SU-DHL-6 (cell line): ENCODE data around the gene ASAP2.

Experiments
- H2AFZ ChIP-seq: fragments of 200-600 bp; sonication (generic); 2 replicates; pipeline ENCODE4 v1.6.1; 2014; ENCODE audit warnings: low read depth, mild to moderate bottlenecking, moderate library complexity, mixed read lengths, antibody characterized with exemption, low read length; ENCODE audit not compliant: severe bottlenecking
- H3F3A ChIP-seq: fragments of 200-600 bp; shearing (Covaris generic); 2 replicates; pipeline ENCODE4 v1.6.0; 2016; ENCODE audit warnings: antibody characterized with exemption, mild to moderate bottlenecking; ENCODE audit not compliant: insufficient read depth
- H3K27ac ChIP-seq: fragments of 200-600 bp; sonication (generic); 2 replicates; pipeline ENCODE4 v1.5.1; 2016; ENCODE audit warnings: low read depth, mild to moderate bottlenecking, low read length, moderate library complexity, mixed read lengths
- H3K27me3 ChIP-seq: fragments of 200-600 bp; sonication (generic), shearing (Covaris generic); 2 replicates; pipeline ENCODE4 v1.6.0; 2014; ENCODE audit warnings: mild to moderate bottlenecking, low read length
- H3K36me3 ChIP-seq: fragments of 200-600 bp; sonication (generic); 2 replicates; pipeline ENCODE4 v1.6.1; 2014; ENCODE audit warnings: mild to moderate bottlenecking, low read length, mixed read lengths
- H3K4me2 ChIP-seq: fragments of 300-600, 200-600 bp; shearing (Covaris generic), sonication (generic); 2 replicates; pipeline ENCODE4 v1.6.0; 2014; ENCODE audit warnings: low read length, low read depth, mild to moderate bottlenecking; ENCODE audit not compliant: poor library complexity, severe bottlenecking
- H3K4me3 ChIP-seq: fragments of 200-600 bp; sonication (generic); 2 replicates; pipeline ENCODE4 v1.5.1; 2014; ENCODE audit warnings: antibody characterized with exemption, low read length, mild to moderate bottlenecking, mixed read lengths; ENCODE audit not compliant: insufficient read depth, poor library complexity, severe bottlenecking
- H3K79me2 ChIP-seq: fragments of 200-600 bp; sonication (generic); 2 replicates; pipeline ENCODE4 v1.6.1; 2014; ENCODE audit warnings: mild to moderate bottlenecking, low read length, moderate library complexity; ENCODE audit not compliant: insufficient read depth
- H3K9ac ChIP-seq: fragments of 200-600 bp; sonication (generic); 2 replicates; pipeline ENCODE4 v1.7.0; 2014; ENCODE audit warnings: mild to moderate bottlenecking, low read length
- H3K9me2 ChIP-seq: fragments of 200-600 bp; sonication (generic); replicated peaks from 2 replicates; pipeline ENCODE4 v1.6.1; 2014; ENCODE audit warnings: low read length; ENCODE audit not compliant: insufficient read depth
- H3K9me3 ChIP-seq: fragments of 200-600 bp; sonication (generic); 2 replicates; pipeline ENCODE4 v1.6.1; 2014; ENCODE audit warnings: low read length, mixed read lengths; ENCODE audit not compliant: insufficient read depth
- H4K20me1 ChIP-seq: fragments of 200-600 bp; sonication (generic); 2 replicates; pipeline ENCODE4 v1.6.1; 2014; ENCODE audit warnings: low read depth, mild to moderate bottlenecking, antibody characterized with exemption, low read length, moderate library complexity, mixed read lengths
- CTCF ChIP-seq: fragments of 200-600 bp; sonication (generic); IDR thresholded peaks from one replicate; pipeline ENCODE4 v1.5.1; 2017; ENCODE audit warnings: antibody characterized with exemption, mild to moderate bottlenecking, low read length, moderate library complexity; ENCODE audit not compliant: insufficient read depth, poor library complexity, severe bottlenecking
- EZH2phosphoT487 ChIP-seq: fragments of 200-600 bp; sonication (generic), shearing (Covaris generic); conservative IDR thresholded peaks from 2 replicates; pipeline ENCODE4 v1.6.1; 2018; ENCODE audit warnings: mild to moderate bottlenecking, antibody characterized with exemption, low read length, moderate library complexity, mixed read lengths

ASAP2 gene

GRCh38 chr2:9162841-9163240 lies 43.8 kb upstream of the ASAP2 start:
- H3K4me2 ChIP-seq: no peak overlapping the region
- no peaks in the 10 kb centered on the region for H3K27me3 ChIP-seq
- no peaks in the 10 kb centered on the region for H3F3A ChIP-seq
- no peak overlapping the region for H2AFZ ChIP-seq
- H3K9ac ChIP-seq: no peak overlapping the region
- no peaks in the 10 kb centered on the region for H3K36me3 ChIP-seq
- TF ChIP-seq EZH2phosphoT487 (no peak), CTCF (no peak)
- H3K4me3 ChIP-seq: no peak overlapping the region
- H4K20me1 ChIP-seq: no peaks in the 10 kb centered on the region
- H3K79me2 ChIP-seq: no peaks in the 10 kb centered on the region
- no peaks in the 10 kb centered on the region for H3K9me3 ChIP-seq
- H3K9me2 ChIP-seq: no peaks in the 10 kb centered on the region
- no peak overlapping the region for H3K27ac ChIP-seq

GRCh38 chr2:9163306-9164111 lies 43.1 kb upstream of the ASAP2 start:
- Histone ChIP-seq H3K27me3 (no peaks in the 10 kb centered on the region), H4K20me1 (no peaks in the 10 kb centered on the region), H3K4me3 (no peak overlapping the region), H3K36me3 (no peaks in the 10 kb centered on the region), H2AFZ (no peak overlapping the region), H3K9me2 (no peaks in the 10 kb centered on the region), H3F3A (no peaks in the 10 kb centered on the region), H3K27ac (no peak overlapping the region), H3K4me2 (no peak overlapping the region), H3K9me3 (no peaks in the 10 kb centered on the region), H3K9ac (no peak overlapping the region), H3K79me2 (no peaks in the 10 kb centered on the region)
- TF ChIP-seq EZH2phosphoT487: no peak
- TF ChIP-seq CTCF: no peak

GRCh38 chr2:9164112-9164608 lies 42.5 kb upstream of the ASAP2 start:
- Histone ChIP-seq H3K4me2 (no peak overlapping the region), H3K9ac (no peak overlapping the region), H3K79me2 (no peaks in the 10 kb centered on the region), H3K4me3 (no peak overlapping the region), H3K9me3 (no peaks in the 10 kb centered on the region), H3K27ac (no peak overlapping the region), H3K27me3 (no peaks in the 10 kb centered on the region), H3F3A (no peaks in the 10 kb centered on the region), H3K36me3 (no peaks in the 10 kb centered on the region), H2AFZ (no peak overlapping the region), H3K9me2 (no peaks in the 10 kb centered on the region), H4K20me1 (no peaks in the 10 kb centered on the region)
- no peak for TF ChIP-seq CTCF
- TF ChIP-seq EZH2phosphoT487: no peak
